A673 (cell line): Measurements from ENCODE around the gene CATSPERZ.

Experiments
- EZH2 ChIP-seq: fragments of 200-600 bp; sonication (generic); IDR thresholded peaks from 2 replicates; pipeline ENCODE4 v1.6.1; 2017; ENCODE audit warnings: borderline replicate concordance, low read depth, mild to moderate bottlenecking, mixed read lengths, antibody characterized with exemption, low read length; ENCODE audit not compliant: poor library complexity, severe bottlenecking
- TF ChIP-seq, protein P1 (sequence below): fragments of 300-800, 200-600 bp; sonication (generic); conservative IDR thresholded peaks from 2 replicates; pipeline ENCODE4 v1.5.1; 2017; ENCODE audit warnings: low read depth, mild to moderate bottlenecking, antibody characterized with exemption, low read length, moderate library complexity, mixed read lengths

DNA sequence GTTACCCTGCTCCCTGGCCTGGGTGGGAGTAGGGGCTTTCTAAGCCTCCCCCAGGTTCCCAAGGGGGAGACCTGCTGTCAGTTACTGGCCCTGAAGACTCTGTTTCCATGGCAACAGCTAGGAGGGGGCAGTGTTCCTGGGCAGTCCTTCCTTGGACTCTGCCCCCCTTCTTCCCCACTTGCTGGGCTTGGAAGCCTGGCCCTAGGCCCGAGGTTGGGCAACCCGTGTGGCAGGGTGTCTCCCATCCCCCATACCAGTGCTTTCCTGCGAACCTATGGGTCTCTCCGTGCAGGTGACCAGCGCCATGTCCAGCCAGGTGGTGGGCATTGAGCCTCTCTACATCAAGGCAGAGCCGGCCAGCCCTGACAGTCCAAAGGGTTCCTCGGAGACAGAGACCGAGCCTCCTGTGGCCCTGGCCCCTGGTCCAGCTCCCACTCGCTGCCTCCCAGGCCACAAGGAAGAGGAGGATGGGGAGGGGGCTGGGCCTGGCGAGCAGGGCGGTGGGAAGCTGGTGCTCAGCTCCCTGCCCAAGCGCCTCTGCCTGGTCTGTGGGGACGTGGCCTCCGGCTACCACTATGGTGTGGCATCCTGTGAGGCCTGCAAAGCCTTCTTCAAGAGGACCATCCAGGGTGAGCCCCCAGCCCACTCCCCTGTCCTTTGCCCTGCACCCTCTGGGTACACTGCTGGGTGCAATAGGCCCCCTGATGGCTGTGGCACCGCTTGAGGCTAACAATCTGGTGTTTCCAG lies 6.9 kb downstream of the CATSPERZ start:
- TF ChIP-seq EZH2: no peak
- TF ChIP-seq, protein P1, sequence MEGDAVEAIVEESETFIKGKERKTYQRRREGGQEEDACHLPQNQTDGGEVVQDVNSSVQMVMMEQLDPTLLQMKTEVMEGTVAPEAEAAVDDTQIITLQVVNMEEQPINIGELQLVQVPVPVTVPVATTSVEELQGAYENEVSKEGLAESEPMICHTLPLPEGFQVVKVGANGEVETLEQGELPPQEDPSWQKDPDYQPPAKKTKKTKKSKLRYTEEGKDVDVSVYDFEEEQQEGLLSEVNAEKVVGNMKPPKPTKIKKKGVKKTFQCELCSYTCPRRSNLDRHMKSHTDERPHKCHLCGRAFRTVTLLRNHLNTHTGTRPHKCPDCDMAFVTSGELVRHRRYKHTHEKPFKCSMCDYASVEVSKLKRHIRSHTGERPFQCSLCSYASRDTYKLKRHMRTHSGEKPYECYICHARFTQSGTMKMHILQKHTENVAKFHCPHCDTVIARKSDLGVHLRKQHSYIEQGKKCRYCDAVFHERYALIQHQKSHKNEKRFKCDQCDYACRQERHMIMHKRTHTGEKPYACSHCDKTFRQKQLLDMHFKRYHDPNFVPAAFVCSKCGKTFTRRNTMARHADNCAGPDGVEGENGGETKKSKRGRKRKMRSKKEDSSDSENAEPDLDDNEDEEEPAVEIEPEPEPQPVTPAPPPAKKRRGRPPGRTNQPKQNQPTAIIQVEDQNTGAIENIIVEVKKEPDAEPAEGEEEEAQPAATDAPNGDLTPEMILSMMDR: no peak
